HEK293 (cell line): Measurements from ENCODE around the gene HOXD12.

Experiments used
- GLIS1 ChIP-seq: fragments of 450-650 bp; formaldehyde crosslinking; IDR thresholded peaks from 2 replicates; pipeline ENCODE4 v1.5.1; 2016; ENCODE audit warnings: missing biosample characterization, missing genetic modification characterization
- KLF7 ChIP-seq: fragments of 450-650 bp; formaldehyde crosslinking; IDR thresholded peaks from 2 replicates; pipeline ENCODE4 v1.5.1; 2016; ENCODE audit warnings: missing biosample characterization, missing genetic modification characterization, borderline replicate concordance
- PRDM1 ChIP-seq: fragments of 450-650 bp; formaldehyde crosslinking; IDR thresholded peaks from 2 replicates; pipeline ENCODE4; 2016; ENCODE audit warnings: missing biosample characterization, missing genetic modification characterization
- ZBTB20 ChIP-seq: fragments of 450-650 bp; formaldehyde crosslinking; IDR thresholded peaks from 2 replicates; pipeline ENCODE4 v1.5.1; 2016; ENCODE audit warnings: missing biosample characterization, missing genetic modification characterization
- ZBTB7A ChIP-seq: fragments of 450-650 bp; formaldehyde crosslinking; IDR thresholded peaks from 2 replicates; pipeline ENCODE4 v1.5.1; 2016; ENCODE audit warnings: low read depth, missing biosample characterization, missing genetic modification characterization
- ZFP37 ChIP-seq: fragments of 450-650 bp; formaldehyde crosslinking; IDR thresholded peaks from 2 replicates; pipeline ENCODE4 v1.5.1; 2016; ENCODE audit warnings: missing biosample characterization, missing genetic modification characterization
- ZFP69B ChIP-seq: fragments of 450-650 bp; formaldehyde crosslinking; IDR thresholded peaks from 2 replicates; pipeline ENCODE4 v1.5.1; 2016; ENCODE audit warnings: missing biosample characterization, missing genetic modification characterization
- ZNF133 ChIP-seq: fragments of 450-650 bp; formaldehyde crosslinking; IDR thresholded peaks from 2 replicates; pipeline ENCODE4 v1.5.1; 2016; ENCODE audit warnings: missing biosample characterization, missing genetic modification characterization
- ZNF174 ChIP-seq: fragments of 450-650 bp; formaldehyde crosslinking; IDR thresholded peaks from 2 replicates; pipeline ENCODE4 v1.5.0; 2017; ENCODE audit warnings: missing biosample characterization, mild to moderate bottlenecking, missing genetic modification characterization
- ZNF311 ChIP-seq: fragments of 450-650 bp; formaldehyde crosslinking; IDR thresholded peaks from 2 replicates; pipeline ENCODE4 v1.5.1; 2017; ENCODE audit warnings: missing biosample characterization, missing genetic modification characterization, borderline replicate concordance
- ZNF354C ChIP-seq: fragments of 450-650 bp; formaldehyde crosslinking; IDR thresholded peaks from 2 replicates; pipeline ENCODE4 v1.5.1; 2016; ENCODE audit warnings: missing biosample characterization, missing genetic modification characterization, low read depth, borderline replicate concordance
- ZNF501 ChIP-seq: fragments of 450-650 bp; formaldehyde crosslinking; IDR thresholded peaks from 2 replicates; pipeline ENCODE4 v1.5.1; 2016; ENCODE audit warnings: missing biosample characterization, missing genetic modification characterization
- ZNF677 ChIP-seq: fragments of 450-650 bp; IDR thresholded peaks from 2 replicates; pipeline ENCODE4 v1.5.0; 2018; ENCODE audit warnings: missing biosample characterization, mild to moderate bottlenecking, missing genetic modification characterization, moderate library complexity
- ZNF701 ChIP-seq: fragments of 450-650 bp; formaldehyde crosslinking; IDR thresholded peaks from 2 replicates; pipeline ENCODE4 v1.5.1; 2016; ENCODE audit warnings: missing biosample characterization, missing genetic modification characterization
- ZNF785 ChIP-seq: fragments of 450-650 bp; formaldehyde crosslinking; IDR thresholded peaks from 2 replicates; pipeline ENCODE4 v1.5.1; 2016; ENCODE audit warnings: missing biosample characterization, missing genetic modification characterization
- ZXDB ChIP-seq: fragments of 450-650 bp; formaldehyde crosslinking; IDR thresholded peaks from 2 replicates; pipeline ENCODE4 v1.5.1; 2016; ENCODE audit warnings: missing biosample characterization, missing genetic modification characterization
- TF ChIP-seq, protein P1 (sequence below): fragments of 450-650 bp; formaldehyde crosslinking; IDR thresholded peaks from 2 replicates; pipeline ENCODE4 v1.5.1; 2017; ENCODE audit warnings: missing biosample characterization, missing genetic modification characterization
- TF ChIP-seq, protein P2 (sequence below): fragments of 450-650 bp; formaldehyde crosslinking; IDR thresholded peaks from 2 replicates; pipeline ENCODE4 v1.5.1; 2017; ENCODE audit warnings: missing biosample characterization, missing genetic modification characterization
- TF ChIP-seq, protein P3 (sequence below): fragments of 450-650 bp; IDR thresholded peaks from 2 replicates; pipeline ENCODE4 v1.5.1; 2018; ENCODE audit warnings: missing biosample characterization, missing genetic modification characterization
- TF ChIP-seq, protein P4 (sequence below): fragments of 450-650 bp; formaldehyde crosslinking; IDR thresholded peaks from 2 replicates; pipeline ENCODE4 v1.5.1; 2016; ENCODE audit warnings: missing biosample characterization, missing genetic modification characterization
- TF ChIP-seq, protein P5 (sequence below): fragments of 450-650 bp; formaldehyde crosslinking; IDR thresholded peaks from 2 replicates; pipeline ENCODE4 v1.5.1; 2016; ENCODE audit warnings: missing biosample characterization, missing genetic modification characterization
- TF ChIP-seq, protein P6 (sequence below): fragments of 450-650 bp; formaldehyde crosslinking; IDR thresholded peaks from 2 replicates; pipeline ENCODE4 v1.5.1; 2016; ENCODE audit warnings: missing biosample characterization, missing genetic modification characterization
- TF ChIP-seq, protein P7 (sequence below): fragments of 450-650 bp; formaldehyde crosslinking; IDR thresholded peaks from 2 replicates; pipeline ENCODE4 v1.5.1; 2016; ENCODE audit warnings: missing biosample characterization, missing genetic modification characterization, borderline replicate concordance

Gene HOXD12

DNA sequence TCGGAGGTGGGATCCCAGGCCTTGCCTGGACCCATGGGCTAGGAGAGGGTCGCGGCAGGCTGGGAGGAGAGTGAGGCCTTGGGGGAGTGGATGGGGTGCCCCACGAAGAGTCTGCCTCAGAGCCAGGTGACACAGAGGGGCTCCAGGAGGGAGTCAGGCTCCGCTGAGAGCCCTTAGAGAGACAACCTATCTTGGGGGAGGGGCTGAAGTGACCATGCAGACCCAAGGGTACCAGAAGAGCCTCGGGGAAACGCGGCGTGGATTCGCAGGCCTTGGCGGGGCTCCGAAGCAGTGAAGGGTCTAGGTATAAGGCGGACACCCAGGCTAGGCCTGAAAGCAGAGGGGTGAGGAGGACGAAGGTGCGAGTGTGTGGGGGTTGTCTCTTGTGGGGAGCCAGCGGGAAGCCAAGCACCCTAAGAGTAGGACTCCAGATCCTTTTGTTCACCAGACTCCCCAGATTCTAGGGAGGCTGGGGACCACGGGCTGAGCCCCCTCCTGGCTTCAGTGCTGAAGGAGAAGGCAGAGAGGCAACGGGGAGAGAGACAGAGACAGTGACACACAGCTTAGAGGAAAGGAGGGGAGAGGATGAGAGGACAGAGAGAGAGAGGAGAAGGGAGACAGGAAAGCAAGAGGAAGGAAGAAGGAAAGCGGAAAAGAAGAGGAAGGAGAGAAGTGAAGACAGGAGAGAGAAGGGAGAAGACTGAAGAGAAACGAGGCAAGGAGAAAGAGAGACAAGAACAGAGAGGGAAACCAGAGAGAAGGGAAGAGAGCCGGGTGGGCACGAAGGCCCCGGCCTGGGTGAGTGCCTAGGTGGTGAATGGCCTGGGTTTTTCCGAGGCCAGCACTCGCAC is 6.4 kb downstream of the HOXD12 start (continued):
- TF ChIP-seq, protein P1, sequence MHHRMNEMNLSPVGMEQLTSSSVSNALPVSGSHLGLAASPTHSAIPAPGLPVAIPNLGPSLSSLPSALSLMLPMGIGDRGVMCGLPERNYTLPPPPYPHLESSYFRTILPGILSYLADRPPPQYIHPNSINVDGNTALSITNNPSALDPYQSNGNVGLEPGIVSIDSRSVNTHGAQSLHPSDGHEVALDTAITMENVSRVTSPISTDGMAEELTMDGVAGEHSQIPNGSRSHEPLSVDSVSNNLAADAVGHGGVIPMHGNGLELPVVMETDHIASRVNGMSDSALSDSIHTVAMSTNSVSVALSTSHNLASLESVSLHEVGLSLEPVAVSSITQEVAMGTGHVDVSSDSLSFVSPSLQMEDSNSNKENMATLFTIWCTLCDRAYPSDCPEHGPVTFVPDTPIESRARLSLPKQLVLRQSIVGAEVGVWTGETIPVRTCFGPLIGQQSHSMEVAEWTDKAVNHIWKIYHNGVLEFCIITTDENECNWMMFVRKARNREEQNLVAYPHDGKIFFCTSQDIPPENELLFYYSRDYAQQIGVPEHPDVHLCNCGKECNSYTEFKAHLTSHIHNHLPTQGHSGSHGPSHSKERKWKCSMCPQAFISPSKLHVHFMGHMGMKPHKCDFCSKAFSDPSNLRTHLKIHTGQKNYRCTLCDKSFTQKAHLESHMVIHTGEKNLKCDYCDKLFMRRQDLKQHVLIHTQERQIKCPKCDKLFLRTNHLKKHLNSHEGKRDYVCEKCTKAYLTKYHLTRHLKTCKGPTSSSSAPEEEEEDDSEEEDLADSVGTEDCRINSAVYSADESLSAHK (tag by site-specific recombination): no peak
- TF ChIP-seq ZBTB20: peak; percentile 60
- TF ChIP-seq, protein P2, sequence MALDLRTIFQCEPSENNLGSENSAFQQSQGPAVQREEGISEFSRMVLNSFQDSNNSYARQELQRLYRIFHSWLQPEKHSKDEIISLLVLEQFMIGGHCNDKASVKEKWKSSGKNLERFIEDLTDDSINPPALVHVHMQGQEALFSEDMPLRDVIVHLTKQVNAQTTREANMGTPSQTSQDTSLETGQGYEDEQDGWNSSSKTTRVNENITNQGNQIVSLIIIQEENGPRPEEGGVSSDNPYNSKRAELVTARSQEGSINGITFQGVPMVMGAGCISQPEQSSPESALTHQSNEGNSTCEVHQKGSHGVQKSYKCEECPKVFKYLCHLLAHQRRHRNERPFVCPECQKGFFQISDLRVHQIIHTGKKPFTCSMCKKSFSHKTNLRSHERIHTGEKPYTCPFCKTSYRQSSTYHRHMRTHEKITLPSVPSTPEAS (tag by site-specific recombination): no peak
- no peak for TF ChIP-seq ZNF311 (tag by site-specific recombination)
- TF ChIP-seq ZNF501 (tag by site-specific recombination): 0 out of 2 replicates have a peak, but pooled peaks have one; percentile 53
- TF ChIP-seq, protein P3, sequence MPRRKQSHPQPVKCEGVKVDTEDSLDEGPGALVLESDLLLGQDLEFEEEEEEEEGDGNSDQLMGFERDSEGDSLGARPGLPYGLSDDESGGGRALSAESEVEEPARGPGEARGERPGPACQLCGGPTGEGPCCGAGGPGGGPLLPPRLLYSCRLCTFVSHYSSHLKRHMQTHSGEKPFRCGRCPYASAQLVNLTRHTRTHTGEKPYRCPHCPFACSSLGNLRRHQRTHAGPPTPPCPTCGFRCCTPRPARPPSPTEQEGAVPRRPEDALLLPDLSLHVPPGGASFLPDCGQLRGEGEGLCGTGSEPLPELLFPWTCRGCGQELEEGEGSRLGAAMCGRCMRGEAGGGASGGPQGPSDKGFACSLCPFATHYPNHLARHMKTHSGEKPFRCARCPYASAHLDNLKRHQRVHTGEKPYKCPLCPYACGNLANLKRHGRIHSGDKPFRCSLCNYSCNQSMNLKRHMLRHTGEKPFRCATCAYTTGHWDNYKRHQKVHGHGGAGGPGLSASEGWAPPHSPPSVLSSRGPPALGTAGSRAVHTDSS (tag by site-specific recombination): no peak
- no peak for TF ChIP-seq ZNF785
- peak; percentile 43; the same call in 1 of the 2 replicates for TF ChIP-seq KLF7
- TF ChIP-seq ZNF701 (tag by site-specific recombination): no peak; the same call in 1 of the 2 replicates
- TF ChIP-seq ZNF354C (tag by site-specific recombination): no peak
- TF ChIP-seq, protein P4, sequence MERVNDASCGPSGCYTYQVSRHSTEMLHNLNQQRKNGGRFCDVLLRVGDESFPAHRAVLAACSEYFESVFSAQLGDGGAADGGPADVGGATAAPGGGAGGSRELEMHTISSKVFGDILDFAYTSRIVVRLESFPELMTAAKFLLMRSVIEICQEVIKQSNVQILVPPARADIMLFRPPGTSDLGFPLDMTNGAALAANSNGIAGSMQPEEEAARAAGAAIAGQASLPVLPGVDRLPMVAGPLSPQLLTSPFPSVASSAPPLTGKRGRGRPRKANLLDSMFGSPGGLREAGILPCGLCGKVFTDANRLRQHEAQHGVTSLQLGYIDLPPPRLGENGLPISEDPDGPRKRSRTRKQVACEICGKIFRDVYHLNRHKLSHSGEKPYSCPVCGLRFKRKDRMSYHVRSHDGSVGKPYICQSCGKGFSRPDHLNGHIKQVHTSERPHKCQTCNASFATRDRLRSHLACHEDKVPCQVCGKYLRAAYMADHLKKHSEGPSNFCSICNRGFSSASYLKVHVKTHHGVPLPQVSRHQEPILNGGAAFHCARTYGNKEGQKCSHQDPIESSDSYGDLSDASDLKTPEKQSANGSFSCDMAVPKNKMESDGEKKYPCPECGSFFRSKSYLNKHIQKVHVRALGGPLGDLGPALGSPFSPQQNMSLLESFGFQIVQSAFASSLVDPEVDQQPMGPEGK: peak; percentile 11; the same call in 1 of the 2 replicates
- TF ChIP-seq ZNF174 (tag by site-specific recombination): no peak
- TF ChIP-seq, protein P5, sequence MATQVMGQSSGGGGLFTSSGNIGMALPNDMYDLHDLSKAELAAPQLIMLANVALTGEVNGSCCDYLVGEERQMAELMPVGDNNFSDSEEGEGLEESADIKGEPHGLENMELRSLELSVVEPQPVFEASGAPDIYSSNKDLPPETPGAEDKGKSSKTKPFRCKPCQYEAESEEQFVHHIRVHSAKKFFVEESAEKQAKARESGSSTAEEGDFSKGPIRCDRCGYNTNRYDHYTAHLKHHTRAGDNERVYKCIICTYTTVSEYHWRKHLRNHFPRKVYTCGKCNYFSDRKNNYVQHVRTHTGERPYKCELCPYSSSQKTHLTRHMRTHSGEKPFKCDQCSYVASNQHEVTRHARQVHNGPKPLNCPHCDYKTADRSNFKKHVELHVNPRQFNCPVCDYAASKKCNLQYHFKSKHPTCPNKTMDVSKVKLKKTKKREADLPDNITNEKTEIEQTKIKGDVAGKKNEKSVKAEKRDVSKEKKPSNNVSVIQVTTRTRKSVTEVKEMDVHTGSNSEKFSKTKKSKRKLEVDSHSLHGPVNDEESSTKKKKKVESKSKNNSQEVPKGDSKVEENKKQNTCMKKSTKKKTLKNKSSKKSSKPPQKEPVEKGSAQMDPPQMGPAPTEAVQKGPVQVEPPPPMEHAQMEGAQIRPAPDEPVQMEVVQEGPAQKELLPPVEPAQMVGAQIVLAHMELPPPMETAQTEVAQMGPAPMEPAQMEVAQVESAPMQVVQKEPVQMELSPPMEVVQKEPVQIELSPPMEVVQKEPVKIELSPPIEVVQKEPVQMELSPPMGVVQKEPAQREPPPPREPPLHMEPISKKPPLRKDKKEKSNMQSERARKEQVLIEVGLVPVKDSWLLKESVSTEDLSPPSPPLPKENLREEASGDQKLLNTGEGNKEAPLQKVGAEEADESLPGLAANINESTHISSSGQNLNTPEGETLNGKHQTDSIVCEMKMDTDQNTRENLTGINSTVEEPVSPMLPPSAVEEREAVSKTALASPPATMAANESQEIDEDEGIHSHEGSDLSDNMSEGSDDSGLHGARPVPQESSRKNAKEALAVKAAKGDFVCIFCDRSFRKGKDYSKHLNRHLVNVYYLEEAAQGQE (tag by site-specific recombination): no peak
- TF ChIP-seq ZNF677 (tag by site-specific recombination): no peak
- 0 out of 2 replicates have a peak, but pooled peaks have one; percentile 26 for TF ChIP-seq ZXDB (tag by site-specific recombination)
- TF ChIP-seq ZFP37 (tag by site-specific recombination): 0 out of 2 replicates have a peak, but pooled peaks have one; percentile 29
- TF ChIP-seq, protein P6, sequence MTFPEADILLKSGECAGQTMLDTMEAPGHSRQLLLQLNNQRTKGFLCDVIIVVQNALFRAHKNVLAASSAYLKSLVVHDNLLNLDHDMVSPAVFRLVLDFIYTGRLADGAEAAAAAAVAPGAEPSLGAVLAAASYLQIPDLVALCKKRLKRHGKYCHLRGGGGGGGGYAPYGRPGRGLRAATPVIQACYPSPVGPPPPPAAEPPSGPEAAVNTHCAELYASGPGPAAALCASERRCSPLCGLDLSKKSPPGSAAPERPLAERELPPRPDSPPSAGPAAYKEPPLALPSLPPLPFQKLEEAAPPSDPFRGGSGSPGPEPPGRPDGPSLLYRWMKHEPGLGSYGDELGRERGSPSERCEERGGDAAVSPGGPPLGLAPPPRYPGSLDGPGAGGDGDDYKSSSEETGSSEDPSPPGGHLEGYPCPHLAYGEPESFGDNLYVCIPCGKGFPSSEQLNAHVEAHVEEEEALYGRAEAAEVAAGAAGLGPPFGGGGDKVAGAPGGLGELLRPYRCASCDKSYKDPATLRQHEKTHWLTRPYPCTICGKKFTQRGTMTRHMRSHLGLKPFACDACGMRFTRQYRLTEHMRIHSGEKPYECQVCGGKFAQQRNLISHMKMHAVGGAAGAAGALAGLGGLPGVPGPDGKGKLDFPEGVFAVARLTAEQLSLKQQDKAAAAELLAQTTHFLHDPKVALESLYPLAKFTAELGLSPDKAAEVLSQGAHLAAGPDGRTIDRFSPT (tag by site-specific recombination): peak; percentile 66; the same call in 1 of the 2 replicates
- no peak for TF ChIP-seq ZFP69B (tag by site-specific recombination)
- TF ChIP-seq, protein P7, sequence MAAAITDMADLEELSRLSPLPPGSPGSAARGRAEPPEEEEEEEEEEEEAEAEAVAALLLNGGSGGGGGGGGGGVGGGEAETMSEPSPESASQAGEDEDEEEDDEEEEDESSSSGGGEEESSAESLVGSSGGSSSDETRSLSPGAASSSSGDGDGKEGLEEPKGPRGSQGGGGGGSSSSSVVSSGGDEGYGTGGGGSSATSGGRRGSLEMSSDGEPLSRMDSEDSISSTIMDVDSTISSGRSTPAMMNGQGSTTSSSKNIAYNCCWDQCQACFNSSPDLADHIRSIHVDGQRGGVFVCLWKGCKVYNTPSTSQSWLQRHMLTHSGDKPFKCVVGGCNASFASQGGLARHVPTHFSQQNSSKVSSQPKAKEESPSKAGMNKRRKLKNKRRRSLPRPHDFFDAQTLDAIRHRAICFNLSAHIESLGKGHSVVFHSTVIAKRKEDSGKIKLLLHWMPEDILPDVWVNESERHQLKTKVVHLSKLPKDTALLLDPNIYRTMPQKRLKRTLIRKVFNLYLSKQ: no peak
- peak; percentile 5; the same call in 1 of the 2 replicates for TF ChIP-seq GLIS1 (tag by site-specific recombination)
- 0 out of 2 replicates have a peak, but pooled peaks have one; percentile 37 for TF ChIP-seq ZBTB7A
- TF ChIP-seq PRDM1: peak; percentile 100
- no peak for TF ChIP-seq ZNF133 (tag by site-specific recombination)
